Stromal cell of bone marrow (primary cell): ENCODE measurements around the gene UBXN11.
"Not testable (repeated sequence)": the region's sequence is repeated elsewhere in the genome, so short reads cannot be mapped to it uniquely, and the experiment has no call there.

Experiments
- DNase-seq: peaks from one replicate; pipeline ENCODE4 v3.0.0-alpha.2; 2012; ENCODE audit warnings: low read depth

Gene UBXN11

DNA sequence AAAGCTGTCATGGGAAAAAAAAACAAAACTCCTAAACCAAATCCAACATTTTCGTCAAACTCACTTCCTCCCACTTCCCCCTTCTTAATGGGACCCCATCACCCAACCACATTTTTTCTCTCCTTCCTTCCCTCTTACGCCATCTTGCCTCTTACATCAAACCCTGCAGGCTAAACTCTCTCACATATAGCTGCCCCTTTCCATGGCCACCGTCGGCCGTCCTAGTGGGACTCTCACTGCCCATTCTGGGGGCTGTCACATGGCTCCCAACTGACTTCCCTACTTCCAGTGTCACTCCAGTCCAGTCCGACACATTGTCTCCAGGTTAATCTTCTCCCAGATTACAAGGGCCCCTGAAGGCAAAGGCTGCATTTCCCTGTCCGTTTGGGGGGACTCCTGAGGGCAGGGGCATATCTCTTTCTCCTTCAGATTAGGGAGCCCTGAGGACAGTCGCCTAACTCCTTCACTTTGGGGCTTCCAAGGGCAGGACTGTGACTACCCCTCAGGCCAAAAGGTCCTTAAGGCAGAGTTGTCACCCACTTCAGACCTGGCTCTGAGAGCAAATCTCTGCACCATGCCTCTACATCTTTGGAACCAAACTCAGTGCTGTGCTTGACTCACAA, 658 bp downstream of the UBXN11 start:
- DNase-seq: no peak

DNA sequence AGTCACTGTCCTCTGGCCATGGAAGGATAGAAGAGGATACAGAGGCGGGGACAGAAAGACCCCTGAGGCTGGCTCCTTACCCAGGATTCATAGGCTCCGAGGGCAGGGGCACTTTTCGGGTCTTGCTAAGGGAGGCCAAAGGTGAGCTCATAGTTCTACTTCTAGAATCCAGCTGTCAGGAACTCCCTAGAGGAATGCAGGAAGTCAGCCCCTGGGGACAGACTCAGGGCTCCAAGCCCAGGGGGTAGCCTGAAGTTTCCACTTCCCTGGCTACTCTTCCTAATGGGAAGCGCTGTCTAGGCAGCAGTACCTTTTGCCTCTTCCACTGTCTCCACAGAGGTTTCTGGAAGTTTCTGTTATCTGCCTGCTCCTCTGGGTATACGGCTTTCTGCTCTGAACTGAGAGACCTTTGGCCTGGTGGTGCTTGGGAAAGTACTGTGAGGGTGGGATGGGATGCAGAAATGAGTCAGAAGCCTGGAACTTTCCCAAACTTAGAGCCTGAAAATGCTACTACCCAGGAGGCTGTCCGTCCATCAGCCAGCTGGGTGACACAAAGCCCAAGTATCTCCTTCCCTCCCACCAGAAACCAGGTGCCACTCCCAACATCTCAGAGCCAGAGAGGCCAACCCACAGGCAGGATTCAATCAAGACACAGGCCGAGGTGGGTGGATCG, 3.6 kb downstream of the UBXN11 start:
- DNase-seq: peak; percentile 54

DNA sequence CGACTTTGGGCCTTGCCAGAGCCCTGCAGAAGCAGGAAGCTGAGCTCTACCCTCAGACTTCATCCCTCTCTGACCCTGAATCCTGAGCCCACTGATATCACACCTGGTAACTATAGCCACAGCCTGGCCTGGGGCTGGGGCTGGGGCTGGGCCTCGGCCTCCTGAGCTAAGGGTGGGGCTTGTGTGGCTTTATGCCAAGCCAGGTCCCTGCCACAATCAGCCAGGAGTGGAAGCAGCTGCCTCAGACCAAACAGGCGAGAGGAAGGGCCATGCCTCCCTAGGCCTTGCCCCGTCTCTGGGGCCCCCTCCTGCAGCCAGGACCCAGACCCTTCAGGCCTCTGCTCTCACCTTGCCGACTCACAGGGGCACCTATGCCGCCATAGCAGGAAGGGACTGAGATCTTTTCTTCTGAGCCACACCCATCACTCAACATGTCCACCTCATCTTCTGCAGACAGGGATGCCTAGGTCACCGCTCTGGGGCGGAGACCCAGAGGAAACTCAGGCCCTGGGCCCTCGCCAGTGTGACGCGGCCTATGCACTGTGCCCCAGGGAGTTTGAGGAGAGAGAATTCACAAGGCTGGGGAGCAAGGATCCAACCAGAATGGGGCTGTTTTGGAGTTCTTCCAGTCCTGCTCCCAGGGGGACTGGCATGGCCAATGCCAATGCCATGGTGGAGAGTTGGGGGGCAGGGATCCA, 5.7 kb downstream of the UBXN11 start:
- DNase-seq: no peak

DNA sequence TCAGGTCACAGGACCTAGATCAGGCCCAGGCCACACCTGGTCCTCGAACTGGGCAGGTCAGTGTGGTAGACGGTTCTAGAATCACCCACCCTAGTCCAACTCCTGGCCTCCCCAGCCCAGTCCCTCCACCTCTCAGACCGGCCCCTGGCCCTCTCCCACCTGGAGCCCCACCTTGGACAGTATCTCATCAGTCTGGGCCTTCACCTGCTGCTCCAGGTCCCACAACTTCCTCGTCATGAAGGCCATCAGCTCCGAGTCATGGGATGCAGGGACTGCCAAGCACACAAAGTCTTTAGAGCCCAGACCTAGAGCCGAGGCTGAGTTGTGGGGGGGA, 8.7 kb downstream of the UBXN11 start:
- no peak for DNase-seq

DNA sequence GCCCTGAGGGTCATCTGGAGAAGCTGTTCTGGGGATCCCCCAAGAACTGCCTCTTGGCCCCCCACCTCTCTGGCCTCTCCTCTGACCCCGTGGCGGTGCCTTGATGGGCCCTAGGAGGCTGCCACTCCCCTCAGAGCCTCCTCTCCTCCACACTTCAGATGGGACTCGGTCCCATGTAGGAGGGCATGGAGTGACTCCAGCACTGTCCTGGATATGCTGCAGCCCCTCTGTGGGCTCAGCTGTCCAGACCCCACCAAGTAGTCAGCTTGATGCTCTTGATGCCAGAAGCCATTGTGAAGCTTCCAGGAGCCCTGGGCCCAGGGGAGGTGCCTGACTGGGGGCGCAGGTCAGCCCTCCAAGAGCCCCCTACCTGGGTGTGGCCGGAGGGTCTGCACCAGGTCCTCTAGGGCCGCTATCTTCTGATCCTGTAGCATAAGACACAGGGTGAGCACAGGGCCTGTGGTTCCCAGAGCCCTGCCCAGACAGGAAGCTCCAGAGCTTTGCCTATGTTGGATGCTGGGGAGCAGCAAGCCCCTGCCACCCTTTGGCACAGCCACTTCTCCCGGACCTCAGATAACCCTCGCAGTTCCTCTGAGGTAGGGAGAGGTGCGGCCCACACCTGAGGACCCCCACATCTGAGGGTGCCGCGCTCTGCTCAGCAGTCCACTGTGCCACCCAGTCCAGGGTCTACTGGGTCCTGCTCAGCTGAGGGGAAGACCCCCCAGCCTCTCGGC, 9.2 kb downstream of the UBXN11 start:
- DNase-seq: no peak

DNA sequence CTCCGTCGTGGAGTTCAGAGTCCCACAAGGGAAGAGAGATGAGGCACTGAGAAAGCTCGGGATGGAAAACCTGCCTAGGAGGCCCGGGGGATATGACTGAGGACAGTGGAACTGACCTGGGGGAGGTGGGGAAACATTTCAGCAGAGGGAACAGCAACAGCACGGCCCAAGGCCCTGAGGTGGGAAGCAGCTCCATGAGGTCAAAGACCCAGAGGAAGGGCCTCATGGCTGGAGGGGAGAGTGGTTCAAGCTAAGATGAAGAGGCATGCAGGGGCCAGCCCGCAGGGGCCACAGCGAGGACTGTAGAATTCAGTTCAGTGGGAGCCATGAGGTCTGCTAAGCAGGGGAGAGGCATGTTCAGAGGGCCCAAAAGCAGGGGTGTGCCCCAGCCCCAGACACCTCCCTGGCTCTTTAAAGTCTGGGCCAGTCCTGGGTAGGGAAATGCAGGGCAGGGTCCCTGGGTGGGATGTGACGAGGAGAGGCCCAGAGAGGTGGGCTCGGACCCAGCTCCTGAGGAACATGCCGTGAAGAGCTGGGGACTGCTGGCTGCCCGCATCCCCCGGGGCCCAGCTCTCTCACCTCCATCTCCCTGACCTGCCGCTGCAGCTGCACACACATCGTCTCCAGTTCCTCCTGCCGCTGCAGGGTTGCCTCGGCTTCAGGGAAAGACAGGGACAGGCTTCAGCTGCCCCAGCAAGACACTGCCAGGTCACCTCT, 9.9 kb downstream of the UBXN11 start:
- DNase-seq: no peak

DNA sequence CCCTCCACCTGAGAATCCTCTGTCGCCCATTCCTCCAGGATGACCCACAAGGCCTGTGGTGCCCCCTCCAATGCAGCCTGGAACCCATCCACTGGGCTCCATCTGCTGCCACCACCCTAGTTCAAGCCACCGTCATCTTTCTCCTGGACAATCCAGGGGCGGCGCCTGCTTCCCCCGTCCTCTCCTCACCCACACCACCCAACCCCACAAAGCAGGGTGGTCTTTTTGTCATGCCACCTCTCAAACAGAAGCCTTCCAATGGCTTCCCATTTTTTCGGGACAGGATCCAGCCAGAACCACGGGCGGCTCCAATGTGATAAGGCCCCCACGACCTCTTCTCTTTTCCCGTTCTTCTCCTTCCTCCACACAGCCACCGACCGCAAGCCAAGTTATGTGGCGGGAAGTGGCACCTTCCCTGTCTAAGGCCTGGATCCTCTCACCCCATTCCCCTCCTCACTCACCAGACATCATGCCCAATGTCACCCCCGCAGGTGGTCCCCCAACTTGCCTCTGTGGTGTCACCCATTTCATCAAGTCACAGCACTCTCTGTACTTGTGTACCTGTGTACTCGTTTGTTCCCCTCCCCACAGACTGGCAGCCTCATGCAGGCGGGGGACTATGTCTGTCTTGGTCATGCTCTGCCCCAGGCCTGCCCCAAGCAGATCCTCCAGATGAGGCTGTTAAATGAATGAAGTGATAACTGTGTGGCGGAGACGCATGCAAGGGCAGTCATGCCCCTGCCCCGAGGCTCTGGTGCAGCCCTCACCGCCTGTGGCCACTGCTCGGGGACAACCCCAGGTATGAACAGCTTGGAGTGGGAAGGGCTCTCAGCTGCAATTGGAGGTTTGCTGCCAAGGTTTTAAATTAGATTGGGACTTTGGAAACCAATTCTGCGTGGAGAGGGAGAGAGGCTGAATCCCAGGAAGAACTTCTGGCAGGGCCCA, 11.0 kb downstream of the UBXN11 start:
- DNase-seq: no peak

DNA sequence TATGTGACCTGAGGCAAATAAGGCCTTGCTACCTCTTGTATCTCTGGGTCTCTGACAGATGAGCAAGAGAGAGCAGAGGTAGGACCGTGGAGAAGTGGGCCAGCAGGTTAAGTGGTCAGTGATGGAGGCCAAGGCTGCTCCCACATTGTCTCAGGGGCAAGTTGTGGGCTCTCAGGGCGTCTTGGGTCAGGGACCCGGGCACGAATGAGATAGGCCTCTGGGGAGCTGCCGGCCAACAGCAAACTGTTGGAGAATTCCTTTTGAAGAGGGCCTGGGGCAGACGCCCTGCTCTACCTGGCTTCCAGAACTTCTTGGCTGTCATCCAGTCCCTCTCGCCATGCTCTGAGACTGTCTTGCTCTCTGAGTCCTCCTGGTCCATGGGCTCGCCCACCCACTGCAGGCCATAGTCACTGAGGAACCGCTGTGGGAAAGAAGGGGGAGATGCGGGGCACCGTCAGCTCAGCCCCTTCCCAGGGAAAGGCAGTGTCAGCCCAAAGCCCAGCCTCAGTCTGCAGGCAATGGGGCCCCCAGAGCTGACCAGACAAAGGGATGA, 12.4 kb downstream of the UBXN11 start:
- DNase-seq: no peak

DNA sequence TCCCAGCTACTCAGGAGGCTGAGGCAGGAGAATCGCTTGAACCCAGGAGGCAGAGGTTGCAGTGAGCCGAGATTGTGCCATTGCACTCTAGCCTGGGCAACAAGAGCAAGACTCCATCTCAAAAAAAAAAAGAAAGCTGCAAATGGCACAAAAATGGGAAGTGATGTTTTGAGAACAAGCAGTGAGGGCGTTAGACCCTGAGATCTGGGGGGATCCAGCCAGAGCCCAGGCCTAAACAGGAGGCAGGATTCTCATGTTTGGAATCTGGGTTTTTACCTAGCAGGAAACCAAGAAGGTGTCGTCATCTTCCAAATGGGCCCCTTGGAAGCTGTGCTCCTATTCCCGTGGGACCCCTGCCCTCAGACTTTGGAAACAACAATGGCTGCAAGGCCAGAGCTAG, 13.7 kb downstream of the UBXN11 start:
- DNase-seq: not testable (repeated sequence)

DNA sequence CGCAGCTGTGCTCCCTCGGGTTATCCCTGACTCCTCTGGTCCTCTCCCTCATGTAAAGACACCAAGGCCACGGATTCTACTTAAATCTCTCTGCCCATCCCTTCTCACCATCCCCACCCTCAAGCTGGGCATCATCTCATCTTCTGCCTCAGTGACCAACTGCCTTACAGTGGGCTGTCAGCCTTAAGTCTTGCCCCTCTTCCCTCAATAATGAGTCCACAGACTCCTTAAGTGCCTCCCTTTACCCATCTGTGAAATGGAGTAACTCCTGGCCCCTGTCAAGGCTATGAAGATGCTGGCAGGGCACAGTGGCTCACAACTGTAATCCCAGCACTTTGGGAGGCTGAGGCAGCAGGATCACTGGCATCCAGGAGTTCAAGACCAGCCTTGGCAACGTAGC, 14.5 kb downstream of the UBXN11 start:
- DNase-seq: no peak

DNA sequence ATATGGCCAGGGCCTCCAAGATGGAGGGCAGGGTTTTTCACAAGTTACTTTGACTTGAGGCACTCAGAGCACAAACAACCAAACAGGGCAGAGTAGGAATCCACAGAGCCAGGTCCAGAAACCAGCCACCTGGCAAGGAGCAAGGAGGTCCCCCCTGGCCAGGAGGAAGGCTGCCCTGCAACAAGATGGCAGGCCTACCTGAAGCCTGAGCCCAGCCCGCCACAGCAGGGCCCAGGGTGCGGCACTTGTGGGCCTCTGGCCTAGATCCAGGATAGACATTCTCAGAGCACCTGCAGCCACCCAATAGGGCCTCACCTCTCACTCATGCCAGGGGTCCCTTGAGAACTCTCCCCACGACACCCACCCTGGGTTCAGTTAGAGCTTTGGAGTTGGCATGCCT, 15.0 kb downstream of the UBXN11 start:
- no peak for DNase-seq

DNA sequence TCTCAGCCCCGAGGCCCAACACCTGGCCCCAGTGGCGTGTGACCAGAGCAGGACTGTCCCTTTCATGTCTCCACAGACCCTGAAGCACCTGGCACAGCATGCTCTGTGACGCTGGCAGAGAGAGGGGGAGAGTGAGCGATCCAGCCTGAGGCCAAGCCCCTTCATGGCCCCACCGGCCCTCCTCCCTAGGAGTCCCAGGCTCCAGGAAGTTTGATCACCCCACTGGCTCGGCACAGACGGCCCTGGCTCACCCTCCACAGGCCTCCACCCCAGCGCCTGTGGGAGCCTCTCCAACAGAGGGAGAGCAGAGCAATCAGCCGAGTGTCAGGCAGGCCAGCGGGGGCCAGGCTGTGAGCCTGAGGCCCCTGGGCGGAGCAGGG, 15.6 kb downstream of the UBXN11 start:
- DNase-seq: no peak

DNA sequence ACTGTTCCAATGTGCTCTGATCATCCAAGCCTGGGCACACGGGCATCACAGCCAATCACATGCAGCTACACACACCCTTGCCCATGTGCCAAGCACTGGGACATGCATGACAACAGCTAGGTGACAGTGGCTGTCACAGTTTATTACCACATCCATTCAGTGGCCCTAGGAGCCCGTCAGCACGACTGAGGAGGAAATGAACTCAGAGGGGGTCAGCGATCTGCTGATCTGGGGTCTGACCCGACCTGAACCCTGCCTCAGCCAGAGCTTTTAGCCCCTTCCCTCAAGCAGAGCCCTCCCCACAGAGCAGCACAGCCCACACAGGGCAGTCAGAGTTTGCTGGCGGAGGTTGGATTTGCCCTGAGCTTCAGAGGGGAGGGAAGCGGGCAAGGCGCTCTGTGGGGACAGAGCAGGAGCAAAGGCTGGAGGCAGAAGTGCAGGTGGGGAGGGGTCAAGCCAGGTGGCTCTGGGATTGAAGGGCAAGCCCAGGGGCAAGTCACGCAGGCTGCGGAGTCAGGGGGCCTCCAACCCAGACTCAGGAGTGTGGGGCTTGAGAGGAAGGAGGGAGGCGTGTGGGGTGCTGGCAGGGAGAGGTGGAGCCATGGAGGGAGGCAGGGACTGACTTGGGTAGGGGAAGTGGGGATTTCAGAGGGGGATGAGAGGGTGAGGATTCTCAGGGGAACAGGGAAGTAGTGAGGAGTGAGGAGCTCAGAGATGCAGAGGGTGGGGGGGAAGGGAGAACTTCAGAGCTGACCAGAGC, 16.1 kb downstream of the UBXN11 start:
- no peak for DNase-seq

DNA sequence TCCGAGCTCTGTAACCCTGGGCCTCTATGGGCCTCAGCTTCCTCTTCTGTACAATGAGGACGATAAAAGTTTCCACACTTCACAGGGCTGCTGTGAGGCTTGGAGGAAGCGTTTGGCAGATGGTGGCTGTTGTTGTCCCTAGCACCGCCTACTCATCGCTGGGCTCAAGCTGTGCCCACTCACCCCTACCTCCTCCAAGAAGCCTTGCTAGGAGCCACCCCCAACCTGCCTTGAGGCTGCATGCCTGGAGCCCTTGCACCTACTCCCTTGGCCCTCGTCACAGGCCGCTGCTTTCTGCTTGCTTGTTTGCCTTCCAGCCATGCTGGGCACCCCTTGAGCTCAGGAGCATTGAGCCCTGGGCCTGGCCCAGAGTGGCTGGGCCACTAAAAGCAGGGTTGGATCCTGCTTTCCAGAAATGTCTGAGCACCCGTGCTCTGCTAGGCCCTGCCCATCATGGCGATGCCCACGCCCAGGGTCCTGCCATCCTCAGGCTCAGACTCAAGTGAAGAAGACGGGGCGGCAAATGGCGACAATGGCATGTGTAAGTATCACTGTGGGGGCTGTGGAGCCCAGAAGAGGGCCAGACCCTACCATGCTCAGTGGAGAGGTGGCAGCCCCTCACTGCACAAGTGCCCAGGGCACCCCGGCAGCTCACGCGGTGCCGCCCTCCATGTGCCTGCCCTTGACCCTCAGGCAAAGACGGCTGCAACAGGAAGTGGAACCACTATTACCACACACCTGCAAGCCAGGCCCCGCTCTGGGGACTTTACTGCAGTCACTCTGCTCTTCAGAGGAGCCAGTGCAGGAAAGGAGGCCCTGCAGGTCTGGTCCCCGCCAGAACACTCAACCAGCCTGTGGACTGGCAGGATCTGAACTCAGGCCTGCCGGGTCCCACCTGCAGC, 17.0 kb downstream of the UBXN11 start:
- DNase-seq: no peak

DNA sequence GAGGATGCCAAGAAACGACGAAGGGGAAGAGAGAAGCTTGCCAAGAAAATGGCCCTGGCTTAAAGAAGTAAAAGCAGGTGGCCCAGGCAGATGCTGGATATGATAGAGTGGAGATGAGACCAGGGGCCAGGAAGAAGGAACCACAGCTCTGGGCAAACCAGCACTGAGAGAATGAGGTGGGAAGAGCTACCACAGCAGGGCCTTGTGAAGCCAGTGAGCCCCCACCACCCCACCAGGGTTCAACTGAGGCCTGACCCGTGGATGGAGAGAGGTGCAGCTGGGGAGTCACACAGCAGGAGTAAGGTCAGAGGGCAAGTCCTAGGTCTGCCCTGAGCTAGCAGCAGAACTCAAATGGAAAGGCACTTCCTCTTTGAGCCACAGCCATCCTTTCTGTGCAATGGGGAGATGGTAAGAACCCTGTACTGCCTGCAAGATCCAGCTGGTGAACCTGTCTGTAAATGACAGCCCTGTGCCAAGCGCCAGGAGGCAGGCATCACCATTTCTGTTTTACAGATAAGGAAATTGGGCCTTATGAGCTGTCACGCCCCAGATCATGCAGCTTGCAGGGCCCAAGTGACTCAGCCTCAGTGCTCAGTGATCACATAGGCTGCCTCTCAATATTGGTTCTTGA, 18.0 kb downstream of the UBXN11 start:
- no peak for DNase-seq

DNA sequence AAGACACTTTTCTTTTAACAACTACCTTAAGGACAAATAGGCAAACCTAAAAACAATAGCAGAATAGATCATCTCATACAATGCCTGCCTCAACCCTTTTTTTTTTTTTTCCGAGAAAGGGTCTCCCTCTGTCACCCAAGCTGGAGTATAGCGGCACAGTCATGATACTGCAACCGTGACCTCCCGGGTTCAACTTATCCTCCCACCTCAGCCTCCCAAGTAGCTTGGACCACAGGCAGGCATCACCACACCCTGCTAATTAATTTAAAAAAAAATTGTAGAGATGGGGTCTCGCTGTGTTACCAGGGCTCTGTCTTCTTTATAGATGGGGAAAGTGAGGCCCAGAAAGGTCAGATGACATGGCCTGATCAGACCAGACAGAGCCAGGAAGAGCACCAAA, 18.6 kb downstream of the UBXN11 start:
- DNase-seq: no peak

DNA sequence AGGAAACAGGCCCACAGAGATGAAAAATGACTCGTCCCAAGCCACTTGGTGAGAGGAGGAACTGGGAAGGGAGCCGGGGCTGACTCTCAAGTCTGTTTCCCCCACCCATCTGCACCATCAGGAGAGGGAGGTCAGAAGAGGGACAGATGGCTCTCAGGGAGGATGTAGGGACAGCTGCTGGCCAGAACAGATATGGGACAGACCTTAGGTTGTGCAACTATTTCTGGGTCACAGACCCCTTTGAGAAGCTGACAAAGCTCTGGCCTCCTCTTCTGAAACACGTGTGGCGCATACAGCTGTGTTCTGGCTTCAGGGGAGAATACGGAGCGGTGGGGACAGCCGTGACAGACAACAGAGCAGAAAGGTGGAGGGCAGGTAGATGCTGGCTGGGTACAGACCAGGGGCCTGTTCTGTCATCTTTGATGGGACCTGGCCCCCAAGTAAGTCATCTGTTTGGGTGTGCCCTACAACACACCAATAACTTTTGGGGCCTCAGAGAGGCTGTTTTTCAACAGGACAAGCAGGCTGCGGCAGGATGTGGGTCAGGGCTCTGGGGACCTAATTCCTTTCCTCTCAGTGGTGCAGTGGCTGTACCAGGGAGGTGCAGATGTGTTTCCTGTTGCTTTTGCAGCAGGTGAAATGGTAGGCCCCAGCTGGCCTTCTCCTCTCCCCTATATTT, 19.3 kb downstream of the UBXN11 start:
- no peak for DNase-seq

DNA sequence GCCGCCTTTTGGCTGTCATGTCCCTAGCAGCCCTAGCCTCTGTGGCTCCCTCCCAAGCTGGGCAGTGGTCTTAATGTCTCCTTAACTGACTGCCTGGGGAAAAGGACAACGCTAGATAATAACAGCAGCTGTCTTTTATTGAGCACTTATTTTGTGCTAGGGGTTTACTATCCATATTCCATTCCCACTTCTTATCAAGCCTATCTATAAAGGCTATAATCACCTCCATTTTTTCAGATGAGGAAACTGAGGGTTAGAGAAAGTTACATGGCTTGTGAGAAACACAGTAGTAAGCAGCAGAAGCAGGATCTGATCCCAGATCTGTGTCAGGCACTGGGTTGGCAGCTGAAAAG, 20.4 kb downstream of the UBXN11 start:
- DNase-seq: no peak
